Neuronal stem cell (in vitro differentiated cells): Measurements from ENCODE around the gene FBXW7.

Experiments used
- DNase-seq: peaks from one replicate; pipeline ENCODE4 v3.0.0-alpha.2; 2013; ENCODE audit warnings: low spot score
- H2AFZ ChIP-seq: one replicate; pipeline ENCODE4 v1.6.1; 2013; ENCODE audit warnings: mild to moderate bottlenecking, low read length, inconsistent platforms
- H2AK5ac ChIP-seq: 2 replicates; pipeline ENCODE4 v1.6.1; 2013; ENCODE audit warnings: low read depth, mild to moderate bottlenecking, inconsistent platforms, low read length, moderate library complexity, mixed read lengths
- H2BK120ac ChIP-seq: 2 replicates; pipeline ENCODE4 v1.6.1; 2013; ENCODE audit warnings: low read depth, mild to moderate bottlenecking, inconsistent platforms, low read length, moderate library complexity, mixed read lengths
- H2BK12ac ChIP-seq: one replicate; pipeline ENCODE4 v1.6.1; 2013; ENCODE audit warnings: low read length, inconsistent platforms
- H2BK15ac ChIP-seq: 2 replicates; pipeline ENCODE4 v1.6.1; 2013; ENCODE audit warnings: mild to moderate bottlenecking, low read length, inconsistent platforms, mixed read lengths
- H2BK5ac ChIP-seq: one replicate; pipeline ENCODE4 v1.6.1; 2013; ENCODE audit warnings: inconsistent platforms, mild to moderate bottlenecking, low read length, moderate library complexity
- H3K14ac ChIP-seq: one replicate; pipeline ENCODE4 v1.6.1; 2013; ENCODE audit warnings: low read length, inconsistent platforms
- H3K18ac ChIP-seq: 2 replicates; pipeline ENCODE4 v1.6.1; 2013; ENCODE audit warnings: low read length, inconsistent platforms
- H3K23ac ChIP-seq: 2 replicates; pipeline ENCODE4 v1.6.1; 2013; ENCODE audit warnings: low read depth, mild to moderate bottlenecking, mixed read lengths, low read length, inconsistent platforms; ENCODE audit not compliant: poor library complexity
- H3K27ac ChIP-seq: replicated peaks from 3 replicates; pipeline ENCODE4 v1.5.1; 2013; ENCODE audit warnings: low read length, inconsistent platforms
- H3K27me3 ChIP-seq, 3 experiments: 2 replicates each; pipeline ENCODE4 v1.6.1; 2013; ENCODE audit warnings: low read length in 3 of 3, mild to moderate bottlenecking in 2 of 3, inconsistent platforms in 1 of 3, low read depth in 1 of 3, mixed read lengths in 1 of 3, moderate library complexity in 1 of 3; ENCODE audit not compliant: control insufficient read depth in 3 of 3, insufficient read depth in 3 of 3
- H3K36me3 ChIP-seq, 2 donors: replicated peaks in 1 of 2; 2 replicates each; pipeline ENCODE4 v1.6.1; 2013; ENCODE audit warnings: low read length in 2 of 2; ENCODE audit not compliant: control insufficient read depth in 2 of 2, insufficient read depth in 2 of 2
- H3K4ac ChIP-seq: 2 replicates; pipeline ENCODE4 v1.6.1; 2013; ENCODE audit warnings: inconsistent platforms, mild to moderate bottlenecking, low read length, moderate library complexity
- H3K4me1 ChIP-seq, 2 donors: 1 replicate in 1 of 2; 2 replicates in 1 of 2; pipeline ENCODE4 v1.6.1; 2013; ENCODE audit warnings: low read length in 2 of 2, low read depth in 1 of 2; ENCODE audit not compliant: control insufficient read depth in 2 of 2, insufficient read depth in 1 of 2
- H3K4me2 ChIP-seq: one replicate; pipeline ENCODE4 v1.6.1; 2013; ENCODE audit warnings: mild to moderate bottlenecking, low read length, inconsistent platforms; ENCODE audit not compliant: insufficient read depth, poor library complexity, severe bottlenecking
- H3K4me3 ChIP-seq, 2 donors: 2 replicates each; pipeline ENCODE4 v1.5.1; 2013; ENCODE audit warnings: low read length in 2 of 2, mild to moderate bottlenecking in 2 of 2, inconsistent platforms in 1 of 2, moderate library complexity in 1 of 2
- H3K79me1 ChIP-seq: one replicate; pipeline ENCODE4 v1.6.1; 2013; ENCODE audit warnings: low read depth, mild to moderate bottlenecking, inconsistent platforms, low read length, moderate library complexity
- H3K9ac ChIP-seq: one replicate; pipeline ENCODE4 v1.6.1; 2013; ENCODE audit warnings: mild to moderate bottlenecking, low read depth, low read length, inconsistent platforms; ENCODE audit not compliant: poor library complexity
- H3K9me3 ChIP-seq, 2 donors: replicated peaks in 1 of 2; 2 replicates each; pipeline versions ENCODE3 to v1.6.1; 2013; ENCODE audit warnings: low read length in 2 of 2, mild to moderate bottlenecking in 2 of 2, inconsistent platforms in 1 of 2, low read depth in 1 of 2, mixed read lengths in 1 of 2, moderate library complexity in 1 of 2; ENCODE audit not compliant: control insufficient read depth in 2 of 2, insufficient read depth in 1 of 2
- H4K8ac ChIP-seq: one replicate; pipeline ENCODE4 v1.6.1; 2013; ENCODE audit warnings: low read depth, mild to moderate bottlenecking, inconsistent platforms, low read length, moderate library complexity
- H4K91ac ChIP-seq: one replicate; pipeline ENCODE4 v1.6.1; 2013; ENCODE audit warnings: low read length, low read depth, mild to moderate bottlenecking, inconsistent platforms; ENCODE audit not compliant: poor library complexity
- WGBS, 2 donors: extraction: QIAGEN DNeasy Blood & Tissue Kit; methylation state at CpG; one replicate each; pipeline ENCODE4 v1.1.7; 2013; ENCODE audit warnings: missing lambda C conversion rate in 2 of 2, mixed read lengths in 1 of 2; ENCODE audit not compliant: insufficient read length in 2 of 2, insufficient replicate concordance in 1 of 2; ENCODE audit errors: extremely low coverage in 2 of 2; 5-methylcytosine and 5-hydroxymethylcytosine counted together

The FBXW7 gene

DNA sequence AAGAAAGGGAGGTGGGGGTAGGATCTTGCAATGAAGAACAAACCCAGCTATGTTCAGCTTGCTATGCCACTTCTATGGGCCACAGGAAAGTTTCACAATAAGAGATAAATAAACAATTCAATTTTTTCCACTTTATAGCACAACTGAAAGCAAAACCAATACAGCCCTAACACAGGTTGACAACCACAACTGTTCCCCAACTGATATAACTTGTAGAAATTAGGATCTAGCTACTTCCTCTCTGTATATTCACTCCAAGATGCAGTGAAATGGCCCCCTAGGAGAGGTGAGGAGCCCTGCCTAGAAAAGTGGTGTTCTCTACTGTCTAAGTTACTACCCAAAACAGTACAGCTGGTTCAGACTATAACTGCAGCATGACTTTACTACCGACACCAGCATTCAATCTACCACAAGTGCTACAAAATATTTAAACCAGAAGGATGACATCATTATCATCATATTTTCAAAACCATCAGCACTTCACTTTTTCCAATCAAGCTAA, 77.0 kb downstream of the FBXW7 start:
- no peak overlapping the region for H3K14ac ChIP-seq

DNA sequence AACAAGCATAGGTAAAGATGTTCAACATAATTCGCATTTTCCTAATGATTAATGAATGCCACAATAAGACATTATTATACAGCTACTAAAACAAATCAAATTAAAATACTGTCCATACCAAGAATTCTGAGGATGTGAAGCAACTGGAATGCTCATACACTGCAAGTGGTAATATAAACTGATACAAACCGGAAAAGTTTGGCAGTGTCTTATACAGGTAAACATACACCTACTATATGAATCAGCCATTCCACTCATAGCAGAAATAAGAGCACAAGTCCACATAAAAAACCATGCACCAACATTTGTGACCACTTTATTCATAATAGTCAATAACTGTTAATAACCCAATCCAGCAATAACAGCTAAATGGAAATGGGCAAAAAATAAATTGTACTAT, 79.3 kb downstream of the FBXW7 start:
- Histone ChIP-seq H3K14ac (no peak overlapping the region), H3K9ac (no peak overlapping the region), H3K27me3 (no peaks in the 10 kb centered on the region), H2BK15ac (no peak overlapping the region), H3K27ac (no peak overlapping the region), H3K4me1 (no peaks in the 10 kb centered on the region), H3K18ac (no peak overlapping the region), H4K91ac (no peak overlapping the region), H3K23ac (no peak overlapping the region), H3K36me3 (no peaks in the 10 kb centered on the region), H3K4me2 (no peak overlapping the region), H3K4me3 (no peak overlapping the region), H2AK5ac (no peak overlapping the region), H2BK120ac (no peak overlapping the region), H3K9me3 (no peaks in the 10 kb centered on the region), H4K8ac (no peak overlapping the region), H3K4ac (no peak overlapping the region), H2BK12ac (no peak overlapping the region), H2AFZ (no peak overlapping the region), H2BK5ac (no peak overlapping the region), H3K79me1 (no peaks in the 10 kb centered on the region)
- no CpG with 5 or more reads among the region's 2 CpGs for WGBS, 2 donors
- no peak for DNase-seq

More for the DNA sequence above, 77.0 kb downstream of the FBXW7 start:
- Histone ChIP-seq H3K4ac (no peak overlapping the region), H3K27ac (no peak overlapping the region), H3K4me2 (no peak overlapping the region), H3K36me3 (no peaks in the 10 kb centered on the region), H3K9ac (no peak overlapping the region), H2BK15ac (no peak overlapping the region), H3K9me3 (no peaks in the 10 kb centered on the region), H2AFZ (no peak overlapping the region), H3K23ac (no peak overlapping the region), H4K8ac (no peak overlapping the region), H2AK5ac (no peak overlapping the region), H2BK5ac (no peak overlapping the region), H3K4me1 (no peaks in the 10 kb centered on the region), H3K79me1 (no peaks in the 10 kb centered on the region), H3K4me3 (no peak overlapping the region), H4K91ac (no peak overlapping the region), H2BK12ac (no peak overlapping the region), H2BK120ac (no peak overlapping the region), H3K27me3 (no peaks in the 10 kb centered on the region), H3K18ac (no peak overlapping the region)
- no CpG with 5 or more reads among the region's 1 CpG for WGBS, 2 donors
- no peak for DNase-seq

DNA sequence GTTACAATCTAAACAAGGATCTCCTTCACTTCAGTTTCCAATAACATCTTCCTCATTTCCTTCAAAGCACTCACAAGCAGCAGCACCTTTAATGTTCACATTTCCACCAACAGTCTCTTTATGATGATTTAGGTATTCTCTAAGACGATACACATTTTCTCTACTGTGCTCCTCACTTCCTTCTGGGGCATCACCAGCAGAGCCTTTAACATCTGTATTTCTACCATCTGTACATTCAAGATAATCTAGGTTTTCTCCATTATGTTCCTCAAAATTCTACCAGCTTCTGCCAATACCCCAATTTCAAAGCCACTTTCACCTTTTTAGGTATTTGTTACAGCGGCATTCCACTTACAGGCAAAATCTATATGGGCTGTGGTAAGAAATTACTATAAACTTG, 80.6 kb downstream of the FBXW7 start:
- Histone ChIP-seq H3K27ac (no peak overlapping the region), H3K36me3 (no peaks in the 10 kb centered on the region), H3K4me3 (no peak overlapping the region), H3K79me1 (no peaks in the 10 kb centered on the region), H2AK5ac (no peak overlapping the region), H2BK5ac (no peak overlapping the region), H3K9ac (no peak overlapping the region), H2BK12ac (no peak overlapping the region), H3K27me3 (no peaks in the 10 kb centered on the region), H2BK120ac (no peak overlapping the region), H3K4ac (no peak overlapping the region), H3K14ac (no peak overlapping the region), H3K23ac (no peak overlapping the region), H2AFZ (no peak overlapping the region), H2BK15ac (no peak overlapping the region), H4K91ac (no peak overlapping the region), H3K4me2 (no peak overlapping the region), H3K9me3 (no peaks in the 10 kb centered on the region), H4K8ac (no peak overlapping the region), H3K4me1 (no peaks in the 10 kb centered on the region), H3K18ac (no peak overlapping the region)
- WGBS, 2 donors: no CpG with 5 or more reads among the region's 2 CpGs
- DNase-seq: no peak

DNA sequence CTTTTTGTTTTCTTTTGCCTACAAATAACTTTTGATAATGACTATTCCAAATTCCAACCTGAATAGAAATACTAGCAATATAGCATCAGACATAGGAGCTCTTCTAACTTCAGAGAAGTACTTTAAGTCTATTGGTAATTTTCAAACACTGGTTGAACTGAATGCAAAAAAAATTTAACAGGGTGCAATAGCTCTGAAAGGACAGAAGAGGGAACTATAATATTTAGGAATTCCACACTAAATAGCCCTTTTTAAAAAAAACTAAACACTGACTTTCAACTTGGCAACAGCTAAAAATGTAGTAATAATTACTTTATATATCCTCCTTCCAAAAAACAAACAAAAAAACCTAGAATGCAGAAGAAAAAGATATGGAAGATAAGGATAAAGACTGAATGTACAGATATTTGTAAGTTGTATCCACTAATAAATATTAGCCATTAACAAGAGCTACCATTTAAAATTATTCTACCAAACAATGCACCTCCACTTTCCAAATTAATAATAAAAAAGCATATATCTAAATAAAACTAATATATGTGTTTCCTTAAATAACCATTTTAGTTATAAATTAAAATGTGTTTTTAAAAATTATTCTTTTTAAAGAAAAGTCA, 81.4 kb downstream of the FBXW7 start:
- DNase-seq: no peak
- Histone ChIP-seq H3K79me1 (no peaks in the 10 kb centered on the region), H3K18ac (no peak overlapping the region), H3K14ac (no peak overlapping the region), H3K36me3 (no peaks in the 10 kb centered on the region), H3K27ac (no peak overlapping the region), H3K4me2 (no peak overlapping the region), H3K23ac (no peak overlapping the region), H4K91ac (no peak overlapping the region), H3K4ac (no peak overlapping the region), H2AK5ac (no peak overlapping the region), H3K9ac (no peak overlapping the region), H4K8ac (no peak overlapping the region), H3K9me3 (no peaks in the 10 kb centered on the region), H3K4me3 (no peak overlapping the region), H2BK15ac (no peak overlapping the region), H2BK120ac (no peak overlapping the region), H3K27me3 (no peaks in the 10 kb centered on the region), H3K4me1 (no peaks in the 10 kb centered on the region), H2BK12ac (no peak overlapping the region), H2AFZ (no peak overlapping the region), H2BK5ac (no peak overlapping the region)
